SK-N-SH treated with all-trans-retinoic acid at 6 μM for 48 hours (cell line): ENCODE results near the gene RRP15.

Source experiments
- ESRRG ChIP-seq: fragments of 250-450 bp; sonication (Bioruptor Pico); IDR thresholded peaks from 2 replicates; pipeline ENCODE4 v1.6.1; 2021; ENCODE audit warnings: mild to moderate bottlenecking
- OSR1 ChIP-seq: fragments of 250-450 bp; sonication (Bioruptor Pico); IDR thresholded peaks from 2 replicates; pipeline ENCODE4 v1.8.0; 2022; ENCODE audit warnings: moderate library complexity, mild to moderate bottlenecking, inconsistent platforms
- PPARA ChIP-seq: fragments of 250-450 bp; sonication (Bioruptor Pico); IDR thresholded peaks from 2 replicates; pipeline ENCODE4 v1.5.0; 2020; ENCODE audit warnings: mild to moderate bottlenecking, borderline replicate concordance
- RARB ChIP-seq: fragments of 250-450 bp; sonication (Bioruptor Pico); IDR thresholded peaks from 2 replicates; pipeline ENCODE4 v1.8.0; 2021; ENCODE audit warnings: mild to moderate bottlenecking, moderate library complexity
- SNAI2 ChIP-seq: fragments of 250-450 bp; sonication (Bioruptor Pico); IDR thresholded peaks from 2 replicates; pipeline ENCODE4 v1.5.0; 2020; ENCODE audit warnings: mild to moderate bottlenecking, moderate library complexity
- TOX ChIP-seq: fragments of 250-450 bp; sonication (Bioruptor Pico); IDR thresholded peaks from 2 replicates; pipeline ENCODE4 v1.8.0; 2021; ENCODE audit warnings: mild to moderate bottlenecking, moderate library complexity, borderline replicate concordance
- ZC3H10 ChIP-seq: fragments of 250-450 bp; sonication (Bioruptor Pico); IDR thresholded peaks from 2 replicates; pipeline ENCODE4 v1.5.1; 2021; ENCODE audit warnings: mild to moderate bottlenecking, moderate library complexity
- ZFP30 ChIP-seq: fragments of 450-650 bp; formaldehyde crosslinking; IDR thresholded peaks from 2 replicates; pipeline ENCODE4 v1.5.0; 2022; ENCODE audit warnings: mild to moderate bottlenecking, moderate library complexity
- ZNF565 ChIP-seq: fragments of 450-650 bp; formaldehyde crosslinking; conservative IDR thresholded peaks from 2 replicates; pipeline ENCODE4 v1.5.0; 2020; ENCODE audit warnings: low read depth, mild to moderate bottlenecking, moderate library complexity
- ZNF70 ChIP-seq: fragments of 450-650 bp; formaldehyde crosslinking; IDR thresholded peaks from 2 replicates; pipeline ENCODE4 v1.5.0; 2020; ENCODE audit warnings: mild to moderate bottlenecking, moderate library complexity
- TF ChIP-seq, protein P1 (sequence below): fragments of 250-450 bp; sonication (Bioruptor Pico); IDR thresholded peaks from 2 replicates; pipeline ENCODE4 v1.5.1; 2020; ENCODE audit warnings: low read depth, mild to moderate bottlenecking, moderate library complexity
- TF ChIP-seq, protein P2 (sequence below): fragments of 250-450 bp; sonication (Bioruptor Pico); IDR thresholded peaks from 2 replicates; pipeline ENCODE4 v1.8.0; 2020; ENCODE audit warnings: mild to moderate bottlenecking, moderate library complexity, borderline replicate concordance

- TF ChIP-seq ESRRG (CRISPR knock-in tag): no peak
- TF ChIP-seq ZFP30 (CRISPR knock-in tag): no peak
- TF ChIP-seq, protein P1, sequence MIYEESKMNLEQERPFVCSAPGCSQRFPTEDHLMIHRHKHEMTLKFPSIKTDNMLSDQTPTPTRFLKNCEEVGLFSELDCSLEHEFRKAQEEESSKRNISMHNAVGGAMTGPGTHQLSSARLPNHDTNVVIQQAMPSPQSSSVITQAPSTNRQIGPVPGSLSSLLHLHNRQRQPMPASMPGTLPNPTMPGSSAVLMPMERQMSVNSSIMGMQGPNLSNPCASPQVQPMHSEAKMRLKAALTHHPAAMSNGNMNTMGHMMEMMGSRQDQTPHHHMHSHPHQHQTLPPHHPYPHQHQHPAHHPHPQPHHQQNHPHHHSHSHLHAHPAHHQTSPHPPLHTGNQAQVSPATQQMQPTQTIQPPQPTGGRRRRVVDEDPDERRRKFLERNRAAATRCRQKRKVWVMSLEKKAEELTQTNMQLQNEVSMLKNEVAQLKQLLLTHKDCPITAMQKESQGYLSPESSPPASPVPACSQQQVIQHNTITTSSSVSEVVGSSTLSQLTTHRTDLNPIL (CRISPR knock-in tag): no peak
- no peak for TF ChIP-seq RARB (CRISPR knock-in tag)
- TF ChIP-seq, protein P2, sequence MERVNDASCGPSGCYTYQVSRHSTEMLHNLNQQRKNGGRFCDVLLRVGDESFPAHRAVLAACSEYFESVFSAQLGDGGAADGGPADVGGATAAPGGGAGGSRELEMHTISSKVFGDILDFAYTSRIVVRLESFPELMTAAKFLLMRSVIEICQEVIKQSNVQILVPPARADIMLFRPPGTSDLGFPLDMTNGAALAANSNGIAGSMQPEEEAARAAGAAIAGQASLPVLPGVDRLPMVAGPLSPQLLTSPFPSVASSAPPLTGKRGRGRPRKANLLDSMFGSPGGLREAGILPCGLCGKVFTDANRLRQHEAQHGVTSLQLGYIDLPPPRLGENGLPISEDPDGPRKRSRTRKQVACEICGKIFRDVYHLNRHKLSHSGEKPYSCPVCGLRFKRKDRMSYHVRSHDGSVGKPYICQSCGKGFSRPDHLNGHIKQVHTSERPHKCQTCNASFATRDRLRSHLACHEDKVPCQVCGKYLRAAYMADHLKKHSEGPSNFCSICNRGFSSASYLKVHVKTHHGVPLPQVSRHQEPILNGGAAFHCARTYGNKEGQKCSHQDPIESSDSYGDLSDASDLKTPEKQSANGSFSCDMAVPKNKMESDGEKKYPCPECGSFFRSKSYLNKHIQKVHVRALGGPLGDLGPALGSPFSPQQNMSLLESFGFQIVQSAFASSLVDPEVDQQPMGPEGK (CRISPR knock-in tag): no peak
- no peak for TF ChIP-seq OSR1 (CRISPR knock-in tag)
- no peak for TF ChIP-seq TOX (CRISPR knock-in tag)
- TF ChIP-seq PPARA (CRISPR knock-in tag): no peak
- TF ChIP-seq ZNF565: no peak
- no peak for TF ChIP-seq ZNF70 (CRISPR knock-in tag)
- no peak for TF ChIP-seq SNAI2 (CRISPR knock-in tag)
- TF ChIP-seq ZC3H10: no peak
Measured at GRCh38 chr1:218324226-218324580, 39.1 kb downstream of the RRP15 start.
